Measurements from ENCODE around the gene PAPPA. TPM values are rescaled to one million over a fixed set of nuclear protein-coding genes. Genes with fewer than 3 reads are reported as not detected.

Gene PAPPA
- total RNA-seq, 1 experiment from 2014 or later, result 0.05 TPM

DNA sequence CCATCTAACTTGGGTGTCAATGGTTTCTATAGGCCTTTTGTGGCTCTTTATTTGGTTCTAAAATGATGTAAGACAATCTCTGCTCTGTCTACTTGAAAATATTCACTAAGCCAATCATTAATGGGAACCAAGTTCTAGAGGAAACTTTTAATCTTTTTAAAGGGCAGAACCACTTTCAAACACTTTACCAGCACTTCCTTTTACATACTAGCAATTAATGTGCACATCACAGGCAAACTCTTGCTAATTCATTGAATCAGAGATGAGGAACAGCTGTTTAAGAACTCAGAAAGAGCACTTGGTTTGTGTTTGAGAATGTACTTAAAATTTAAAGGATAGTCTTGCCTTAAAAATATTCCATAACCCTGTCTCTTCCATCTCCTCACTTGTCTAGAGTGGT is 83.4 kb downstream of the PAPPA start:
- Histone ChIP-seq H2AFZ (ENCODE audit: low read depth, low read length, poor library complexity, severe bottlenecking) (no peak overlapping the region), H4K20me1 (ENCODE audit: insufficient read depth) (no peaks in the 10 kb centered on the region), H3K27ac (ENCODE audit: low read depth, low read length) (no peak overlapping the region), H3K4me2 (ENCODE audit: low read length) (no peak overlapping the region), H3K4me1 (ENCODE audit: control insufficient read depth in 1 of 2, insufficient read depth in 2 of 2, low read length in 2 of 2) (no peaks in the 10 kb centered on the region), H3K79me2 (ENCODE audit: insufficient read depth, low read length) (no peaks in the 10 kb centered on the region), H3K9me2 (ENCODE audit: insufficient read depth) (no peaks in the 10 kb centered on the region), H3K27me3 (ENCODE audit: insufficient read depth, low read length) (peaks cover 36% of the 10 kb centered on the region), H3K9ac (ENCODE audit: low read length) (no peak overlapping the region), H3K36me3 (ENCODE audit: control insufficient read depth in 1 of 2, insufficient read depth in 2 of 2, low read length in 2 of 2) (no peaks in the 10 kb centered on the region), H3K4me3 (replicated peaks in 1 of 2; ENCODE audit: low read depth in 1 of 2, low read length in 2 of 2) (no peak overlapping the region), H3K9me3 (ENCODE audit: control insufficient read depth in 1 of 2, insufficient read depth in 1 of 2, low read depth in 1 of 2, low read length in 2 of 2) (no peaks in the 10 kb centered on the region)
- POLR2A ChIA-PET, result no interaction called here
- ATAC-seq, result no peak
- TF ChIP-seq SIN3A (IDR thresholded peaks at IDR 0.05; ENCODE audit: low read depth) (no peak), TCF7L2 (IDR thresholded peaks at IDR 0.05; ENCODE audit: borderline replicate concordance, extremely low read depth, insufficient read depth, insufficient read length) (no peak), EZH2 (IDR thresholded peaks at IDR 0.05) (no peak), POLR2A (IDR thresholded peaks at IDR 0.05; ENCODE audit: borderline replicate concordance, extremely low read depth, insufficient read depth, insufficient read length) (no peak), POLR2AphosphoS5 (IDR thresholded peaks at IDR 0.05; ENCODE audit: low read depth, low read length) (no peak), ELF1 (IDR thresholded peaks at IDR 0.05; ENCODE audit: borderline replicate concordance, low read depth) (no peak), CBX3 (IDR thresholded peaks at IDR 0.05; ENCODE audit: low read depth) (no peak)
- TF ChIP-seq, protein P1, sequence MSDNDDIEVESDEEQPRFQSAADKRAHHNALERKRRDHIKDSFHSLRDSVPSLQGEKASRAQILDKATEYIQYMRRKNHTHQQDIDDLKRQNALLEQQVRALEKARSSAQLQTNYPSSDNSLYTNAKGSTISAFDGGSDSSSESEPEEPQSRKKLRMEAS (IDR thresholded peaks at IDR 0.05), result no peak
- no peak for DNase-seq (ENCODE audit: low read depth, low spot score)
- intact Hi-C loops (cut with micrococcal nuclease), result no loop called here
- no TSS peak for BruUV-seq (replicated peaks)
- CTCF ChIA-PET, result no interaction called here
- RAD21 ChIA-PET (ENCODE audit: low non-redundant PET in 1 of 2, low total read pairs in 2 of 2, uncharacterized antibody in 2 of 2, unreplicated experiment in 2 of 2), result no interaction called here

DNA sequence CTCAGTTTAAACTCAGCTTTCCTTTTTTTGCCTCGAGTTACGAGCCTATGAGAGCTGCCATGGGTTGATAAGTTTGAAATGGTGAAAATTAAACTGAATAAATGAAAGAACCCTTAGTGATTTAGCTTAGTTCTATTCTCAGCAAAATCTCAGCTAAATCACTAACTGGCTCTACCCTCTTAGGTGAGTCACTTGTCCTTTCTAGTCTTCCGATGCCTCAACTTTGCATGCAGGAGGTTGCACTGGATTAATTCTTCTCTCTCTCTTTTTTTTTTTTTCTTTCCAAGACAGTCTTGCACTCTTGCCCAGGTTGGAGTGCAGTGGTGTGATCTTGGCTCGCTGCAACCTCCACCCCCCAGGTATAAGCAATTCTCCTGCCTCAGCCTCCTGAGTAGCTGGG is 83.9 kb downstream of the PAPPA start:
- Histone ChIP-seq H3K4me3 (replicated peaks in 1 of 2; ENCODE audit: low read depth in 1 of 2, low read length in 2 of 2) (no peak overlapping the region), H3K79me2 (ENCODE audit: insufficient read depth, low read length) (no peaks in the 10 kb centered on the region), H3K9me3 (ENCODE audit: control insufficient read depth in 1 of 2, insufficient read depth in 1 of 2, low read depth in 1 of 2, low read length in 2 of 2) (no peaks in the 10 kb centered on the region), H3K36me3 (ENCODE audit: control insufficient read depth in 1 of 2, insufficient read depth in 2 of 2, low read length in 2 of 2) (no peaks in the 10 kb centered on the region), H2AFZ (ENCODE audit: low read depth, low read length, poor library complexity, severe bottlenecking) (no peak overlapping the region), H3K4me1 (ENCODE audit: control insufficient read depth in 1 of 2, insufficient read depth in 2 of 2, low read length in 2 of 2) (no peaks in the 10 kb centered on the region), H4K20me1 (ENCODE audit: insufficient read depth) (no peaks in the 10 kb centered on the region), H3K27me3 (ENCODE audit: insufficient read depth, low read length) (peaks cover 31% of the 10 kb centered on the region), H3K9ac (ENCODE audit: low read length) (no peak overlapping the region), H3K4me2 (ENCODE audit: low read length) (no peak overlapping the region), H3K27ac (ENCODE audit: low read depth, low read length) (no peak overlapping the region), H3K9me2 (ENCODE audit: insufficient read depth) (no peaks in the 10 kb centered on the region)
- CTCF ChIA-PET, result no interaction called here
- POLR2A ChIA-PET, result no interaction called here
- DNase-seq (ENCODE audit: low read depth, low spot score), result no peak
- no TSS peak for BruUV-seq (replicated peaks)
- ATAC-seq, result no peak
- RAD21 ChIA-PET (ENCODE audit: low non-redundant PET in 1 of 2, low total read pairs in 2 of 2, uncharacterized antibody in 2 of 2, unreplicated experiment in 2 of 2), result no interaction called here
- intact Hi-C loops (cut with micrococcal nuclease), result no loop called here
- TF ChIP-seq, protein P2, sequence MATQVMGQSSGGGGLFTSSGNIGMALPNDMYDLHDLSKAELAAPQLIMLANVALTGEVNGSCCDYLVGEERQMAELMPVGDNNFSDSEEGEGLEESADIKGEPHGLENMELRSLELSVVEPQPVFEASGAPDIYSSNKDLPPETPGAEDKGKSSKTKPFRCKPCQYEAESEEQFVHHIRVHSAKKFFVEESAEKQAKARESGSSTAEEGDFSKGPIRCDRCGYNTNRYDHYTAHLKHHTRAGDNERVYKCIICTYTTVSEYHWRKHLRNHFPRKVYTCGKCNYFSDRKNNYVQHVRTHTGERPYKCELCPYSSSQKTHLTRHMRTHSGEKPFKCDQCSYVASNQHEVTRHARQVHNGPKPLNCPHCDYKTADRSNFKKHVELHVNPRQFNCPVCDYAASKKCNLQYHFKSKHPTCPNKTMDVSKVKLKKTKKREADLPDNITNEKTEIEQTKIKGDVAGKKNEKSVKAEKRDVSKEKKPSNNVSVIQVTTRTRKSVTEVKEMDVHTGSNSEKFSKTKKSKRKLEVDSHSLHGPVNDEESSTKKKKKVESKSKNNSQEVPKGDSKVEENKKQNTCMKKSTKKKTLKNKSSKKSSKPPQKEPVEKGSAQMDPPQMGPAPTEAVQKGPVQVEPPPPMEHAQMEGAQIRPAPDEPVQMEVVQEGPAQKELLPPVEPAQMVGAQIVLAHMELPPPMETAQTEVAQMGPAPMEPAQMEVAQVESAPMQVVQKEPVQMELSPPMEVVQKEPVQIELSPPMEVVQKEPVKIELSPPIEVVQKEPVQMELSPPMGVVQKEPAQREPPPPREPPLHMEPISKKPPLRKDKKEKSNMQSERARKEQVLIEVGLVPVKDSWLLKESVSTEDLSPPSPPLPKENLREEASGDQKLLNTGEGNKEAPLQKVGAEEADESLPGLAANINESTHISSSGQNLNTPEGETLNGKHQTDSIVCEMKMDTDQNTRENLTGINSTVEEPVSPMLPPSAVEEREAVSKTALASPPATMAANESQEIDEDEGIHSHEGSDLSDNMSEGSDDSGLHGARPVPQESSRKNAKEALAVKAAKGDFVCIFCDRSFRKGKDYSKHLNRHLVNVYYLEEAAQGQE (IDR thresholded peaks at IDR 0.05; ENCODE audit: low read depth), result no peak
- TF ChIP-seq, protein P3, sequence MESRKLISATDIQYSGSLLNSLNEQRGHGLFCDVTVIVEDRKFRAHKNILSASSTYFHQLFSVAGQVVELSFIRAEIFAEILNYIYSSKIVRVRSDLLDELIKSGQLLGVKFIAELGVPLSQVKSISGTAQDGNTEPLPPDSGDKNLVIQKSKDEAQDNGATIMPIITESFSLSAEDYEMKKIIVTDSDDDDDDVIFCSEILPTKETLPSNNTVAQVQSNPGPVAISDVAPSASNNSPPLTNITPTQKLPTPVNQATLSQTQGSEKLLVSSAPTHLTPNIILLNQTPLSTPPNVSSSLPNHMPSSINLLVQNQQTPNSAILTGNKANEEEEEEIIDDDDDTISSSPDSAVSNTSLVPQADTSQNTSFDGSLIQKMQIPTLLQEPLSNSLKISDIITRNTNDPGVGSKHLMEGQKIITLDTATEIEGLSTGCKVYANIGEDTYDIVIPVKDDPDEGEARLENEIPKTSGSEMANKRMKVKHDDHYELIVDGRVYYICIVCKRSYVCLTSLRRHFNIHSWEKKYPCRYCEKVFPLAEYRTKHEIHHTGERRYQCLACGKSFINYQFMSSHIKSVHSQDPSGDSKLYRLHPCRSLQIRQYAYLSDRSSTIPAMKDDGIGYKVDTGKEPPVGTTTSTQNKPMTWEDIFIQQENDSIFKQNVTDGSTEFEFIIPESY (IDR thresholded peaks at IDR 0.05; ENCODE audit: extremely low read depth, insufficient replicate concordance, low read length), result no peak
- TF ChIP-seq YY1 (IDR thresholded peaks at IDR 0.05; ENCODE audit: extremely low read depth, insufficient replicate concordance, low read depth, low read length) (no peak), EZH2phosphoT487 (IDR thresholded peaks at IDR 0.05; ENCODE audit: borderline replicate concordance) (no peak)
- TF ChIP-seq, protein P4, sequence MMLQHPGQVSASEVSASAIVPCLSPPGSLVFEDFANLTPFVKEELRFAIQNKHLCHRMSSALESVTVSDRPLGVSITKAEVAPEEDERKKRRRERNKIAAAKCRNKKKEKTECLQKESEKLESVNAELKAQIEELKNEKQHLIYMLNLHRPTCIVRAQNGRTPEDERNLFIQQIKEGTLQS (IDR thresholded peaks at IDR 0.05), result no peak
